Lower lobe of right lung (tissue), 2 donors: Measurements from ENCODE around the gene CEBPG. TPM values are rescaled to one million over a fixed set of nuclear protein-coding genes. Genes with fewer than 3 reads are reported as not detected.

Source experiments
- ATAC-seq, 2 donors: fragments of 200-7000 bp; cut with Tn5 transposase; one replicate each; pipeline ENCODE4 v1.9.1; 2020 to 2022; ENCODE audit warnings: mild to moderate bottlenecking in 2 of 2, moderate library complexity in 2 of 2
- DNase-seq: peaks from one replicate; pipeline ENCODE4 v3.0.0-alpha.2; 2020
- H3K27ac ChIP-seq: fragments of 200-600 bp; one replicate; pipeline ENCODE4 v1.8.0; 2022
- H3K27me3 ChIP-seq: fragments of 200-600 bp; one replicate; pipeline ENCODE4 v1.8.0; 2022; ENCODE audit warnings: low read depth
- H3K36me3 ChIP-seq: fragments of 200-600 bp; one replicate; pipeline ENCODE4 v1.8.0; 2022; ENCODE audit warnings: mild to moderate bottlenecking
- H3K4me1 ChIP-seq: fragments of 200-600 bp; one replicate; pipeline ENCODE4 v1.8.0; 2022
- H3K4me3 ChIP-seq: fragments of 200-600 bp; one replicate; pipeline ENCODE4 v1.8.0; 2022; ENCODE audit warnings: mild to moderate bottlenecking
- H3K9me3 ChIP-seq: fragments of 200-600 bp; one replicate; pipeline ENCODE4 v1.8.0; 2022
- CTCF ChIP-seq: fragments of 200-600 bp; IDR thresholded peaks from one replicate; pipeline ENCODE4 v1.8.0; 2022; ENCODE audit warnings: antibody characterized with exemption, mild to moderate bottlenecking
- intact Hi-C: fragments of 100-400 bp; cut with DNase I; formaldehyde crosslinking; loops from one replicate; pipeline ENCODE4 v1.11.0; 2022
- total RNA-seq: library from RNA; stranded (reverse); fragmentation: NEBNext Ultra II Directional; extraction: Animal tissue kit (Norgen Biotek cat#: 25700); gene quantifications from one replicate; pipeline ENCODE4 v1.2.1, GENCODE V29; 2021
- donor health status: DM: no; HTN: yes; CAD: no; lungs with severe emphysema.

CEBPG gene
- total RNA-seq, 1 donor from 2014 or later: 29.6 TPM

DNA sequence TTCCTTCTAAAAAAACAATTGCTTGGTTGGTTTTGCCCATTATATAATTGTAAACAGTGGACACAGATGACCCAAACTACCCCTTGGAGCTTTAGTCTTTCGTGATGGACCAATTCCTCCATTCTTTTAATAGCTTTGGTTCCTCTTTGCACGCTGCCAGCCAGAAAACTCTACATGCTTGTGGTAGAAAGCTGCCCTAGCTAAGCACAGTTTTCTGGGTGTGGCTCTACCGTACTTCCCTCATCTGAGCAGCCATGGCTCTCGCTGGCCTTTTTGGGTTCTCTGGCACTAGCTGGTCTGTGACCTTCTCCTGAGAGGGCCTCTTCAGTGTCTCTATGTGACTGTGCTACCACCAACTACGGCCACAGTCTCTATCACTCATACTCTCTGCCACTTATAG lies 41.3 kb upstream of the CEBPG start:
- Histone ChIP-seq H3K9me3 (no peaks in the 10 kb centered on the region), H3K36me3 (no peaks in the 10 kb centered on the region), H3K27me3 (no peaks in the 10 kb centered on the region), H3K4me1 (peaks cover 8% of the 10 kb centered on the region), H3K27ac (peak overlapping the region; percentile 61), H3K4me3 (no peak overlapping the region)
- TF ChIP-seq CTCF: no peak
- intact Hi-C loops: no loop called here
- peak; percentile 61 to 82 for ATAC-seq
- peak; percentile 54 for DNase-seq

GRCh38 chr19:33333151-33333550 lies 40.4 kb upstream of the CEBPG start:
- intact Hi-C loops: no loop called here
- no peaks in the 10 kb centered on the region for H3K27me3 ChIP-seq
- DNase-seq (no peak), ATAC-seq (no peak)
- no peaks in the 10 kb centered on the region for H3K36me3 ChIP-seq
- H3K27ac ChIP-seq: no peak overlapping the region
- H3K4me3 ChIP-seq: no peak overlapping the region
- TF ChIP-seq CTCF: no peak
- peaks cover 8% of the 10 kb centered on the region for H3K4me1 ChIP-seq
- H3K9me3 ChIP-seq: no peaks in the 10 kb centered on the region

GRCh38 chr19:33333642-33334041 lies 39.9 kb upstream of the CEBPG start:
- DNase-seq: no peak
- TF ChIP-seq CTCF: no peak
- intact Hi-C loops: no loop called here

DNA sequence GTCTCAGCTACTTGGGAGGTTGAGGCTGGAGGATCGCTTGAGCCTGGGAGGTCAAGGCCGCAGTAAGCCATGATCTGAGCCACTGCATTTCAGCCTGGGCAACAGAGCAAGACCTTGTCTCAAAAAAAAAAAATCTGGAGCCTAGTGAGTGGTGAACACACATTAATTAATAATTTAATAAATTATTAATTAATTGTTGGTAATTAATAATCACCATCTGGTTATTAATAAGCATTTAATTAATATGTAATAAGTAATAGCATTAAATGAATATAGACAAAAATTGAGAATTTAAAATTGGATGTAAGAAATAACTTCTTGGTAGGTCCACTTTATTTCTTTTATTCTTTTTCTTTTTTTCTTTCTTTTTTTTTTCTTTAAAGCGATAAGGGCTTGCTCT lies 39.2 kb upstream of the CEBPG start:
- intact Hi-C loops: no loop called here
- Histone ChIP-seq H3K4me1 (peaks cover 8% of the 10 kb centered on the region), H3K27ac (no peak overlapping the region), H3K9me3 (no peaks in the 10 kb centered on the region), H3K36me3 (no peaks in the 10 kb centered on the region), H3K4me3 (no peak overlapping the region), H3K27me3 (no peaks in the 10 kb centered on the region)
- DNase-seq: no peak
- no peak for TF ChIP-seq CTCF
- ATAC-seq: no peak

More at GRCh38 chr19:33333642-33334041, 39.9 kb upstream of the CEBPG start:
- no peaks in the 10 kb centered on the region for H3K36me3 ChIP-seq
- H3K9me3 ChIP-seq: no peaks in the 10 kb centered on the region
- H3K27me3 ChIP-seq: no peaks in the 10 kb centered on the region
- peaks cover 8% of the 10 kb centered on the region for H3K4me1 ChIP-seq
- no peak overlapping the region for H3K4me3 ChIP-seq
- H3K27ac ChIP-seq: no peak overlapping the region
- no peak for ATAC-seq

DNA sequence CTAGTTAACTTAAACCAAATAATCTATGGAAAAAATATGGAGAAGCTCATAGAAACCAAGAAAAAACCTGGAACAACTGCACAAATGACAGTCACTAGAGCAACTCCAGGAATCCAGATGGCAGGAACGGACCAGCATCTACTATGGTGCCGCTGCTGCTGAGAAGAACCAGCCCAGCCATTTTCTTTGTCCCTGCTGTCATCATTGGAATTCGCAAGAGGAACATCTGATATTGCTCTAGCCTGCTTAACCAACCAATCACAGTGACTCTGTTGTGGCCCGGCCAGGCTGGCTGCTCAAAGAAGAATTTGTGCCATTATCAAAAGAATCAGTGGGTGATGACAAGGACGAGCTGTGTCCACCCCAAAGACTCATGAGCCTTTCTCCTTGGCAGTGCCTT lies 38.1 kb upstream of the CEBPG start:
- Histone ChIP-seq H3K9me3 (no peaks in the 10 kb centered on the region), H3K27me3 (no peaks in the 10 kb centered on the region), H3K36me3 (no peaks in the 10 kb centered on the region), H3K4me3 (no peak overlapping the region), H3K27ac (no peak overlapping the region), H3K4me1 (peaks cover 8% of the 10 kb centered on the region)
- DNase-seq: no peak
- no peak for TF ChIP-seq CTCF
- ATAC-seq: no peak
- intact Hi-C loops: no loop called here
